Activated naive CD4-positive, alpha-beta T cell treated with anti-CD3 and anti-CD28 coated beads, Interleukin-2, amount 10 ng/mL, durations not matched to agents 7 days and 5 days (primary cell): ENCODE data around the gene LIPM.

Source experiments
- CTCF ChIA-PET: fragments of 350-600 bp; sonication (Branson Sonifier 250); formaldehyde crosslinking; loops from one replicate; lab custom pipeline; 2021; ENCODE audit warnings: antibody characterized with exemption; lab: Charles Lee
- DNase-seq: peaks from one replicate; pipeline ENCODE4 v3.0.0-alpha.2; 2020
- H3K27ac Mint-ChIP-seq: one replicate; pipeline ENCODE4 v1.8.0; 2021; ENCODE audit warnings: mild to moderate bottlenecking, moderate library complexity, mixed read lengths
- H3K27me3 Mint-ChIP-seq: one replicate; pipeline ENCODE4 v1.8.0; 2021; ENCODE audit warnings: mild to moderate bottlenecking, mixed read lengths
- H3K36me3 Mint-ChIP-seq: one replicate; pipeline ENCODE4 v1.8.0; 2021; ENCODE audit warnings: mixed read lengths
- H3K4me1 Mint-ChIP-seq: one replicate; pipeline ENCODE4 v1.8.0; 2021; ENCODE audit warnings: mixed read lengths
- H3K4me3 Mint-ChIP-seq: one replicate; pipeline ENCODE4 v1.8.0; 2021; ENCODE audit warnings: mild to moderate bottlenecking, moderate library complexity, mixed read lengths
- H3K9me3 Mint-ChIP-seq: one replicate; pipeline ENCODE4 v1.8.0; 2021; ENCODE audit warnings: mixed read lengths

Gene LIPM

DNA sequence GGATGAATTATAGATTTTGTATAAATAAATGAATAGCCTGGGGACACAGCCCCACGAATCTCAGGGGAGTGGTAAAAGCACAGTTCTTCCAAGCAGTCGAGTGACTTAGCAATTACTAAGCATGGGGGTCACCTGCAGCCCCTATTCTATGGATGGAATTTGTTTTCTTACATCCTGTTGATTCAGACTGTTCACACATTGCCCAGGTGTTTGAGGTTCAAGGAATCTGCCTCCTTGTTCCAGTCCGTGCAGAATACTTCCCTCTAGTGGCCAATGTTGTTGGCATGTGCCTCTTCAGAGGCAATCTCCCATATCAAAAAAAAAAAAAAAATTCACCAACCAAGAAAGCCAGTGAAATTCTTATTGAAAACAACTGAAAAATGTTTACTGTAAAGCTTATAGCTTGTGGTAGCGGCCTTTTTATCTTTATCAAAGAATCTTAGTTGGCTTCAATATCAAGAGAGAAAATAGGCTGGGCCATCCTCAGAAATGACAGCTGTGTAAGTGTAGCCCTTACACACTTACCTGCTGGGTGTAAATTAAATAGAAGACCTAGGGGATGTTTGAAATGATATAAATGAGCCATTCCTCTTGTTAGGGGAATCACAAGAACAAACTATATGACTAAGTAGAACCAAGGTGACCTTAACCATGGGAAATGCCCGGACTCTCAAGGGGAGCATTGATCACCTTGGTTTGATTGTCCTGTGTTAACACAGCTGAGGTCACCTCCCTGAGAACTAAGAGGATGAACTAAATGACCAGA lies 7.8 kb downstream of the LIPM start:
- H3K27ac Mint-ChIP-seq, result no peak overlapping the region
- no peak overlapping the region for H3K4me3 Mint-ChIP-seq
- H3K9me3 Mint-ChIP-seq, result no peaks in the 10 kb centered on the region
- peak; percentile 43 for DNase-seq
- H3K36me3 Mint-ChIP-seq, result no peaks in the 10 kb centered on the region
- H3K27me3 Mint-ChIP-seq, result peaks cover 9% of the 10 kb centered on the region
- CTCF ChIA-PET, result interaction anchor here (0.6 to 4.4 kb wide), 24 partner anchors 11 to 1367 kb away, joined by 3 to 30 read pairs (median 4); no protein-coding TSS in a partner anchor
- peaks cover 22% of the 10 kb centered on the region for H3K4me1 Mint-ChIP-seq

DNA sequence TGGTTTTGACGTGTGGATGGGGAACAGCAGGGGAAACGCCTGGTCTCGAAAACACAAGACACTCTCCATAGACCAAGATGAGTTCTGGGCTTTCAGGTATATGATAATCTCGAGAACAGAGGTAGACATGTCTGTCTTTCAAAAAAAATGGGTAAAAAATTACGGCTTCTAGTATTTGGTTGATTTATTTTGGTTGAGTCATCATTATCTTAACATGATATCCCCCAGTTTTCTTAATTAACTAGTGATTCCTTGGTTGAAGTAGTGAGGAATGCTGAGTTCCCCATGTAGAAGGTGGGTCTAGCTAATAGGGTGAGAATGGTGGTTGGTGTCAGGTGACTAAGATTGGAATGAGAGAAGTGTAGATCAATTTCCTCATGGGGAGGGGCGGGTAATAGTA lies 10.7 kb downstream of the LIPM start:
- CTCF ChIA-PET, result interaction anchor here (0.7 to 1.5 kb wide), 3 partner anchors 16 to 23 kb away, joined by 3 to 7 read pairs (median 3); no protein-coding TSS in a partner anchor
- peaks cover 40% of the 10 kb centered on the region for H3K4me1 Mint-ChIP-seq

DNA sequence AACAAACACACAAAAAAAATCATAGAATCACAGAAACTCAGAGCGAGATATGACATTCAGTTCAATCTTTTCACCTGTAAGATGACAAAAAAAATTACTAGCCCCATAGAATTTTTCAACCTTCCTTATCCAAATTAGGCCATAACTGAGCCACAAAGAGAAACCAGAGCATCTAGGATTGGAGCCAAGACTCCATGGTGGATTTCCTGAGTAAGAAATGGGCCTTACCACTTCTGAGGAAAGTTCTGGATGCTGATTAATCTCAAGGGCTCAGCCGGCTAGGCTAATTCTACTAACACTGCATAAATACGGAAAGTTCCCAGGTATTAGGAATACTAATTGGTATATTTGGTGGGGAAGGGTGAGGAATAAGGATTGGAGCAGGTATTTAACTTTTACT lies 16.8 kb downstream of the LIPM start:
- Mint-ChIP-seq H3K27ac (no peak overlapping the region), H3K4me1 (peaks cover 40% of the 10 kb centered on the region), H3K36me3 (peaks cover 6% of the 10 kb centered on the region), H3K4me3 (no peak overlapping the region), H3K9me3 (peaks cover 3% of the 10 kb centered on the region), H3K27me3 (no peaks in the 10 kb centered on the region)
- no peak for DNase-seq
- CTCF ChIA-PET, result no interaction called here

More for the DNA sequence above, 10.7 kb downstream of the LIPM start:
- DNase-seq, result no peak
- Mint-ChIP-seq H3K36me3 (no peaks in the 10 kb centered on the region), H3K4me3 (no peak overlapping the region), H3K27ac (no peak overlapping the region), H3K27me3 (peaks cover 4% of the 10 kb centered on the region), H3K9me3 (no peaks in the 10 kb centered on the region)

DNA sequence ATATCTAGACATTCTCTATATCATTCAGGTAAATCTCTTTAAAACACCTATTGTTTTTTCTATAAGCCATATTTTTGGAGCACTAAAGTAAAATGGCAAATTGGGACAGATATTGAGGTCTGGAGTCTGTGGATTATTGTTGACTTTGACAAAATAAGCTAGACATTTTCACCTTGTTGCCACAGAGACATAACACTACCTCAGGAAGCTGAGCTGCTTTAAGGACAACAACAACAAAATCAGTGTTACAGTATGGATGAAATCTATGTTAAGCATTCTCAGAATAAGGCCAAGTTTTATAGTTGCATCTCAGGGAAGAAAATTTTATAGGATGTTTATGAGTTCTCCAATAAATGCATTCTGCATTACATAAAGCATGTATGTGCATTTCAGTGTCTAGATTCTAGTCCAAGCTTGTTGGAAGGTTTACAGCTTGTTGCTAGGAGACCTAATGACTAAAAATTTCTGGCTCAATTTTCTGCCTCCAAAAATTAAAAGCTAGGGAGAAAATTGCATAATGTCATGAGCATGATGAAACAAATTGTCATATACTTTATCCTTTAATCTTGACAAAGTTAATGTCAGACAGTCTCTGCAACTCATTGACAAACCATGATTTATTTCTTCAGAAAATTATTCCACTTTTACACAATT lies 18.3 kb downstream of the LIPM start:
- no peaks in the 10 kb centered on the region for H3K27me3 Mint-ChIP-seq
- peaks cover 39% of the 10 kb centered on the region for H3K4me1 Mint-ChIP-seq
- CTCF ChIA-PET, result interaction anchor here (0.8 to 1.7 kb wide), 5 partner anchors 11 to 971 kb away, joined by 3 to 9 read pairs (median 4); no protein-coding TSS in a partner anchor
- H3K27ac Mint-ChIP-seq, result no peak overlapping the region
- H3K9me3 Mint-ChIP-seq, result peaks cover 4% of the 10 kb centered on the region
- no peak overlapping the region for H3K4me3 Mint-ChIP-seq
- DNase-seq, result no peak
- peaks cover 11% of the 10 kb centered on the region for H3K36me3 Mint-ChIP-seq

DNA sequence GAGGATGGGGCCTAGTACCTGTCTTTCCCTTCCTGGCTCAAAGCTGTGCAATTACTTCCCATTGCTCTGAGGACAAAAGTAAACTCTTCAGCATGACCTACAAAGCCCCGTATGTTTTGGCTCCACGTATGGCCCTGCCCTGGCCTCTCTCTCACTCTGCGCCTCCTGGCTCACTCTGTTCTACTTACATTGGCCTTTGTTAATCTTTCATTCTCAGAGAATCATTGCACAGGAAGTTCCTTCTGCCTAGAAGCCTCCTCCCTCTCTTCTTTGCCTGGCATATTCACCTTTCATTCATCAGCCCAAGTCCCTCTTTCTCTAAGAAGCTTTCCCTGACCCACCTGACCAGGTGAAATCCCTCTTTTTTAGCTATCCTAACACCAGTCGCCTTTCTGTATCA lies 23.9 kb downstream of the LIPM start:
- CTCF ChIA-PET, result interaction anchor here (0.8 to 3.2 kb wide), 5 partner anchors 9 to 108 kb away, joined by 3 to 12 read pairs (median 11); no protein-coding TSS in a partner anchor
- peak; percentile 23 for DNase-seq
- Mint-ChIP-seq H3K36me3 (peaks cover 28% of the 10 kb centered on the region), H3K27ac (peak overlapping the region; percentile 95), H3K27me3 (no peaks in the 10 kb centered on the region), H3K4me1 (peaks cover 68% of the 10 kb centered on the region), H3K4me3 (peak overlapping the region; percentile 1), H3K9me3 (peaks cover 7% of the 10 kb centered on the region)

DNA sequence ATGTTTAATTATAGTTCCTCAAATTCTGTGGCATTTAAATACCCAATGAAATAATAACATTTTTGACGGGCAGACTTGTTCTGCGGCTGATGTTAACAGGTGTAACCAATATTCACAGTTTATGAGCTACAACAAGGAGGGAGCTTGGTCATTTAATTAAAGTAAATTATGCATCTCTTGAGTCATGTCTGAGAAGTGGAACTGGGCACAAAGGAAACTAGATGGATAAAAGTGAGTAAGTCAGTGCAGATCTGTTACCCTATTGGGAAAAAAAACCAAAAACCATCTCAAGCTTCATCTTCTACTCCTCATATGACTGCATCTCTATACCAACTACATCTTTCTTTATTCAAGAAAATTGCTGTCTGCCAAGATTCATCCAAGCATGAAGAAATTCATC lies 25.1 kb downstream of the LIPM start:
- Mint-ChIP-seq H3K27me3 (no peaks in the 10 kb centered on the region), H3K4me1 (peaks cover 76% of the 10 kb centered on the region), H3K27ac (no peak overlapping the region), H3K4me3 (no peak overlapping the region), H3K36me3 (peaks cover 29% of the 10 kb centered on the region), H3K9me3 (peaks cover 7% of the 10 kb centered on the region)
- CTCF ChIA-PET, result interaction anchor here (2.5 to 3.2 kb wide), 3 partner anchors 8 to 105 kb away, joined by 11 to 12 read pairs (median 11); no protein-coding TSS in a partner anchor
- DNase-seq, result no peak

DNA sequence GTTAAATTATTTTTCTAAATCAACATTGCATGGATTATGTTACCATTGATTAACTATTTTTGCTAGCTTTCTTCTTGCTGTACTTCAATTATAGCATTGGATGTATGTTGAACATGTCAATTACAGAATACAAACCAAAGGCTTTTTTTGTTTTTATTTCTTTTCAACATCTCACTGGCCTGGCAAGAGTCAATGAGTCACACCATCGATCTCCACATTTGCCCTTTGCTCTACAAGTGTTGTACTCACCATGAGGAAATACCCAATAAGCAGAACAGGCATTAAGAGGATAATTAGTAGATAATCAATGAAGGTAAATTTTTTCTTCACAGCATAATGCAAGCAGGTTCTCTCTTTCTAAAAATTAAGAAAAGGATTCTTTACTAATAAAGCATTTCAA lies 25.8 kb downstream of the LIPM start:
- no peak overlapping the region for H3K4me3 Mint-ChIP-seq
- H3K27me3 Mint-ChIP-seq, result no peaks in the 10 kb centered on the region
- peaks cover 83% of the 10 kb centered on the region for H3K4me1 Mint-ChIP-seq
- peaks cover 34% of the 10 kb centered on the region for H3K36me3 Mint-ChIP-seq
- CTCF ChIA-PET, result interaction anchor here (0.6 to 3.2 kb wide), 3 partner anchors 17 to 104 kb away, joined by 3 to 11 read pairs (median 11); no protein-coding TSS in a partner anchor
- H3K9me3 Mint-ChIP-seq, result peaks cover 7% of the 10 kb centered on the region
- DNase-seq, result no peak
- H3K27ac Mint-ChIP-seq, result no peak overlapping the region

DNA sequence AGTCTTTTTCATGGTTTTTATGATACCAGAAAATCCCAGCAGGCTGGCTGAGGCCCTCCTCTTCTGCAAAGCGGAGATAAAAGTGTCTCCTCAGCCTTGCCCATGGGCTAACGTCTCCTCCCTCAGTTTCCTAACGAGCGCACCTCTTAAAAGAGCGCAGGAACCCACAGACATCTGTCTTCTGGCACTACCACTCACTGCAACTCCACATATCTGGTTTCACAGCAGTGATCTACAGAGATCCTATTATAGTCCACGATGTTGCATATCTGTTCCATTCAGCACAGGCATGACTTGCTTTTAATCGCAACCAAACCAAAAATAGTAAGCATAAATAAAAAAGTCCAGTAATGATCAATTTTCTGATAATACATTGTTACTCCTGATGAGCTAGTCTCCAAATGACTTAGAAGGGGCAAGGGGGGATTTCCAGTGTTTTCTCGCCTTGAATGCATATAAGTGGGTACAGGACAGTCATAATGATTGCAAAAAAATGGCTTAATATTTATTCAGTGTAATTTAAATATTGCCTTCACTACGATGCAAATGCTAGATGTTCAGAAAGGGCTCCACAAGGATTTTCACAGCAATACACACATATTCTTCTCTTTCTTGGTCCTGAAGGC lies 28.2 kb downstream of the LIPM start:
- CTCF ChIA-PET, result interaction anchor here (0.8 to 1.4 kb wide), 3 partner anchors 20 to 420 kb away, joined by 3 to 5 read pairs (median 4); no protein-coding TSS in a partner anchor
- H3K9me3 Mint-ChIP-seq, result peaks cover 3% of the 10 kb centered on the region
- peaks cover 24% of the 10 kb centered on the region for H3K36me3 Mint-ChIP-seq
- no peaks in the 10 kb centered on the region for H3K27me3 Mint-ChIP-seq
- no peak overlapping the region for H3K4me3 Mint-ChIP-seq
- H3K27ac Mint-ChIP-seq, result peak overlapping the region; percentile 71
- peaks cover 70% of the 10 kb centered on the region for H3K4me1 Mint-ChIP-seq
- no peak for DNase-seq

DNA sequence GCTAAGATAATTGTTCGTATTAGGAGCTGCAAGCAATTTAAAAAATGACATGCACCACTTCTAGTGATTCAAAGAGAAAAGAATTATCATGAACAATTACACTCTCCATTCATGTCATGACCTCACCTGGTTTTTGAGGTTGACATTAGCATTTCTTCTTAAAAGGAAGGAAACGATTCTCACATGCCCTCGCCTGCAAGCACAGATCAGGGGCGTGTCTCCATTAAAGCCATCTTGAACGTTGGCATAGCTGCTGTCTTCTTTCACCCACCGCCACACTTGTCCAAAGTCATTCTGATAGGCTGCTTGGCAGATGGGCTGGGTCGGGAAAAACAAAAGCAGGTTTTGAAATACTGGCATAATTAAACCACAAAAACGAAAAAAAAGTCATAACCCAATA lies 29.2 kb downstream of the LIPM start:
- DNase-seq, result peak; percentile 60
- Mint-ChIP-seq H3K27ac (peak overlapping the region; percentile 71), H3K4me3 (no peak overlapping the region), H3K9me3 (no peaks in the 10 kb centered on the region), H3K36me3 (peaks cover 15% of the 10 kb centered on the region), H3K27me3 (no peaks in the 10 kb centered on the region), H3K4me1 (peaks cover 61% of the 10 kb centered on the region)
- CTCF ChIA-PET, result interaction anchor here (0.8 to 1.4 kb wide), 3 partner anchors 21 to 419 kb away, joined by 3 to 5 read pairs (median 4); no protein-coding TSS in a partner anchor

DNA sequence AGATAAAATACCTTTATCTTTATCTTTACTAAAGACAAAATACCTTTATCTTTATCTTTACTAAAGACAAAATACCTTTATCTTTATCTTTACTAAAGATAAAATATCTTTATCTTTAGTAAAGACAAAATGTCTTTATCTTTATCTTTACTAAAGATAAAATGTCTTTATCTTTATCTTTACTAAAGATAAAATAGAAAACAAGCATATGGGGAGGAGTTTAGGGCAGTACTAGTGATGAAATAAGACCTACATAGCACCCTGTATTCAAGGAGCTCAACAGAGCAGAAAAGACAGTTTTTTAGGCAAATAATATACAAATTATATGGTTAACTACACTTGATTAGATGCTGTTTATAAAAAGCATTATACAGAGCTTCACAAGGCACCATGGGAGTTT lies 29.8 kb downstream of the LIPM start:
- Mint-ChIP-seq H3K27ac (peak overlapping the region; percentile 81), H3K27me3 (no peaks in the 10 kb centered on the region), H3K9me3 (no peaks in the 10 kb centered on the region), H3K36me3 (peaks cover 12% of the 10 kb centered on the region), H3K4me3 (no peak overlapping the region), H3K4me1 (peaks cover 55% of the 10 kb centered on the region)
- CTCF ChIA-PET, result interaction anchor here (0.6 to 1.4 kb wide), 2 partner anchors 17 to 21 kb away, joined by 3 to 4 read pairs; no protein-coding TSS in a partner anchor
- no peak for DNase-seq

DNA sequence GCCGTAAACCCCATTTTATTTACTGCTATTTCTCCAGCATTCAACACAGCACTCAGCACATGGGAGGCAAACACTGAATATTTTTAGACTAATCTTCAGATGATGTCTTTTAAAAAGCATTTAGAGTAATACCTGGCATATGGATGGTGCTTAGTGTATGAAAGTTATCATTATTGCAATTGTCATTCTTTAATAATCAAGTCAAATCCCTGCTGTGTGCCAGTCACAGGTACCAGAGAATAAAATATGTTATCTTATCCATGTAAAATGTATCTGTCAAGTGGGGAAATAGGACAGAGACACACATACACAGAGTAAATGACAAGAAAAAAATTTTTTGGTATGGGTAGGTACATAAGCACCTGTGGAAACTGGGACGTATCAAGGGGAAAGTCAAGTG lies 30.6 kb downstream of the LIPM start:
- peaks cover 49% of the 10 kb centered on the region for H3K4me1 Mint-ChIP-seq
- H3K9me3 Mint-ChIP-seq, result no peaks in the 10 kb centered on the region
- peak overlapping the region; percentile 81 for H3K27ac Mint-ChIP-seq
- DNase-seq, result no peak
- H3K27me3 Mint-ChIP-seq, result no peaks in the 10 kb centered on the region
- peaks cover 10% of the 10 kb centered on the region for H3K36me3 Mint-ChIP-seq
- H3K4me3 Mint-ChIP-seq, result no peak overlapping the region
- CTCF ChIA-PET, result interaction anchor here (1.4 to 3.6 kb wide), 2 partner anchors 22 to 53 kb away, joined by 4 to 27 read pairs; no protein-coding TSS in a partner anchor

DNA sequence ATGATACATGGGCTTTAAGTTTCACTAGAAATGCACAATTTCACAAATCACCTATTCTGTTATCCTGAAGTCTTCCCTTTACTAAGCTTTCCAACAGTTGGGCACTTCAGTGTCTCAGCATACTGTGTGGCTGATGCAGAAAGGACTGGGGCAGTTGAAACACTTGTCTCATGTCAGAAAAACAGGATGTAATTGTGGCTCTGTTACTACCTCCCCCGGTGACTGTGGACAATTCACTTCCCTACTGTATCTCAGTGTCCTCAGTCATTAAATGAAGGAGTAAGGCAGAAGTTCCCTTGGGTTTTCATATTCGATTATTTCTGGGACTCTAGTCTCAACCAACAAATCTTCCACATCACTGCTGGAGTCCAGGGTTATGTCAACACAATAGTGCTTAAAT lies 31.2 kb downstream of the LIPM start:
- Mint-ChIP-seq H3K27me3 (no peaks in the 10 kb centered on the region), H3K4me3 (no peak overlapping the region), H3K27ac (peak overlapping the region; percentile 81), H3K9me3 (no peaks in the 10 kb centered on the region), H3K36me3 (peaks cover 8% of the 10 kb centered on the region), H3K4me1 (peaks cover 44% of the 10 kb centered on the region)
- peak; percentile 30 for DNase-seq
- CTCF ChIA-PET, result interaction anchor here (0.6 to 8.8 kb wide), 11 partner anchors 21 to 380 kb away, joined by 3 to 275 read pairs (median 18); partner anchors contain the start of genes RNLS and STAMBPL1

DNA sequence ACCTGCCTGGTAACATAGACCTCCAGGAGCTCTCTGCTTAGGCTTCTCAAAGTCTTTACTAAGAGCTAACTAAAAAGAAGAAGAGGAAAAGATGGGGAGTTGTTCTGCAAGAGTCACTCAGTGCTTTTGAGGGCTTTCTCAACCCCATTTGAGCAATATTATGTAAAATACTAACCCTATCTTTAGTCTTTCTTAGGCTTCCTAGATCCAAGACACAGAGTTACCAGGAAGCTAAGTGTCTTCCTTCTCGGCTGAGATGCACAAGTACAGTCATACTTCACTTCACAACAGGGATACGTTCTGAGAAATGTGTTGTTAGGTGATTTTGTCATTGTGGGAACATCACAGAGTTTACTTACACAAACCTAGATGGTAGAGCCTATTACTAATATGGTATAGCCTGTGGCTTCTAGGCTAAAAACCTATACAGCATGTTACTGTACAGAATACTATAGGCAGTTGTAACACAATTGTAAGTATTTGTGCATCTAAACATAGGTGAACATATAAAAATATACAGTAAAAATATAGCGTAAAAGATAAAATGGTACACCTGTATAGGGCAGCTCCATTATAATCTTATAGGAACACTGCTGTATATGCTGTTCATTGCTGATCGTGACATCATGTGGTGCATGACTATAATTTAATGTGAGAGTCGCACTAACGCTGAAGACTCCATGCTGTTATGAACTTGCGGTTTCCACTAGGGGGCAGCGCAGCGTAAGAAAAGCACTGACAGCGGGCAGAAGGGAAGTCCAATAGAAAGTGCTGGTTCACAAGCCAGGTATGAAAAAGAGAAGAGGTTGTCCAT lies 32.8 kb downstream of the LIPM start:
- peaks cover 6% of the 10 kb centered on the region for H3K36me3 Mint-ChIP-seq
- peak; percentile 92 for DNase-seq
- H3K9me3 Mint-ChIP-seq, result no peaks in the 10 kb centered on the region
- peaks cover 34% of the 10 kb centered on the region for H3K4me1 Mint-ChIP-seq
- no peak overlapping the region for H3K4me3 Mint-ChIP-seq
- H3K27ac Mint-ChIP-seq, result no peak overlapping the region
- CTCF ChIA-PET, result interaction anchor here (0.8 to 8.8 kb wide), 38 partner anchors 9 to 380 kb away, joined by 3 to 275 read pairs (median 6); partner anchors contain the start of genes ANKRD22, RNLS and STAMBPL1
- no peaks in the 10 kb centered on the region for H3K27me3 Mint-ChIP-seq
